Astrocyte (in vitro differentiated cells and primary cell): ENCODE measurements around the gene SLC4A5. TPM values are rescaled to one million over a fixed set of nuclear protein-coding genes. Genes with fewer than 3 reads are reported as not detected.

Experiments used
- DNase-seq: peaks from one replicate; pipeline ENCODE4 v3.0.0-alpha.2; 2010; ENCODE audit warnings: low read depth
- FAIRE-seq: peaks from 2 replicates; lab custom pipeline; 2011; peaks lifted over from hg19 to GRCh38; lab: Jason Lieb, UNC
- H2AFZ ChIP-seq: 2 replicates; pipeline ENCODE4 v1.6.0; 2012; ENCODE audit warnings: low read depth, low read length, inconsistent platforms
- H3K27ac ChIP-seq: 2 replicates; pipeline ENCODE4 v1.5.1; 2011; ENCODE audit warnings: low read depth, low read length, inconsistent platforms
- H3K27me3 ChIP-seq: 2 replicates; pipeline ENCODE4 v1.6.0; 2011; ENCODE audit warnings: low read length, inconsistent platforms; ENCODE audit not compliant: insufficient read depth
- H3K36me3 ChIP-seq: 2 replicates; pipeline ENCODE4 v1.5.1; 2011; ENCODE audit warnings: low read length, inconsistent platforms; ENCODE audit not compliant: insufficient read depth
- H3K4me1 ChIP-seq: 2 replicates; pipeline ENCODE4 v1.5.1; 2011; ENCODE audit warnings: low read length, inconsistent platforms; ENCODE audit not compliant: insufficient read depth
- H3K4me2 ChIP-seq: 2 replicates; pipeline ENCODE4 v1.6.0; 2012; ENCODE audit warnings: low read length, inconsistent platforms
- H3K4me3 ChIP-seq: 2 replicates; pipeline ENCODE4 v1.5.1; 2011; ENCODE audit warnings: low read depth, mild to moderate bottlenecking, low read length, inconsistent platforms; ENCODE audit not compliant: insufficient read depth
- H3K79me2 ChIP-seq: 2 replicates; pipeline ENCODE4 v1.6.0; 2012; ENCODE audit warnings: mild to moderate bottlenecking, low read length, inconsistent platforms; ENCODE audit not compliant: insufficient read depth
- H3K9ac ChIP-seq: 2 replicates; pipeline ENCODE4 v1.6.0; 2012; ENCODE audit warnings: mild to moderate bottlenecking, low read length, inconsistent platforms
- H3K9me3 ChIP-seq: 2 replicates; pipeline ENCODE4 v1.5.1; 2012; ENCODE audit warnings: low read depth, mild to moderate bottlenecking, low read length, inconsistent platforms; ENCODE audit not compliant: insufficient read depth
- H4K20me1 ChIP-seq: 2 replicates; pipeline ENCODE4 v1.6.0; 2012; ENCODE audit warnings: low read length, inconsistent platforms; ENCODE audit not compliant: insufficient read depth
- H3K27ac Mint-ChIP-seq: one replicate; pipeline ENCODE4 v1.8.0; 2021; ENCODE audit warnings: mild to moderate bottlenecking, mixed read lengths; ENCODE audit not compliant: unreplicated experiment
- H3K27me3 Mint-ChIP-seq: one replicate; pipeline ENCODE4 v1.8.0; 2021; ENCODE audit warnings: low read depth, mixed read lengths; ENCODE audit not compliant: unreplicated experiment
- H3K36me3 Mint-ChIP-seq: one replicate; pipeline ENCODE4 v1.8.0; 2021; ENCODE audit warnings: low read depth, mixed read lengths; ENCODE audit not compliant: unreplicated experiment
- H3K4me1 Mint-ChIP-seq: one replicate; pipeline ENCODE4 v1.8.0; 2021; ENCODE audit warnings: low read depth, mixed read lengths; ENCODE audit not compliant: unreplicated experiment
- H3K4me3 Mint-ChIP-seq: one replicate; pipeline ENCODE4 v1.8.0; 2021; ENCODE audit warnings: mild to moderate bottlenecking, moderate library complexity, mixed read lengths; ENCODE audit not compliant: unreplicated experiment
- H3K9me3 Mint-ChIP-seq: one replicate; pipeline ENCODE4 v1.8.0; 2021; ENCODE audit warnings: mild to moderate bottlenecking, mixed read lengths; ENCODE audit not compliant: unreplicated experiment
- EZH2 ChIP-seq: IDR thresholded peaks from 2 replicates; pipeline ENCODE4 v1.6.1; 2012; ENCODE audit warnings: mild to moderate bottlenecking, low read length, inconsistent platforms; ENCODE audit not compliant: insufficient read depth
- total RNA-seq: library from RNA; stranded (reverse); gene quantifications from 2 replicates; pipeline ENCODE4 v1.2.1, GENCODE V29; 2021
- TF ChIP-seq, protein P1 (sequence below): IDR thresholded peaks from 2 replicates; pipeline ENCODE4 v1.5.1; 2011; ENCODE audit warnings: low read depth, mild to moderate bottlenecking, inconsistent platforms, low read length, moderate library complexity; ENCODE audit not compliant: insufficient read depth

SLC4A5 gene
- total RNA-seq, 1 donor from 2014 or later = 0.41 TPM

DNA sequence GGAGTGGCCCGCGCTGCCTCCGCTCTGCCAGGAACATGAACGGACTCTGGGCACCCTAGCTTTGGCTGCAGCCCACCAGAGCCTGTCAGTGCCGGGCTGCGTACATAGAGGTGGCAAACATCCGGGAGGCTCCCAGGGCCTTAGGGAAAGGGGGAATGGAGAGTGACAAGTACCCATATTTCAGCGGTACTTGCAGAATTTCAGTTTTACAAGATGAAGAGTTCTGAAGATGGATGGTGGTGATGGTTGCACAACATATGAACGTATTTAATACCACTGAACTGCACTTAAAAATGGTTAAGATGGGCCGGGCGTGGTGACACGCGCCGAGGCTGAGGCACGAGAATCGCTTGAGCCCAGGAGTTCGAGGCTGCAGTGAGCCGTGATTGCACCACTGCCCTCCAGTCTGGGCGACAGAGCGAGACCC, 143.9 kb downstream of the SLC4A5 start:
- Histone ChIP-seq H3K4me2 (peak overlapping the region; percentile 83), H3K36me3 (no peaks in the 10 kb centered on the region), H3K79me2 (peaks cover 58% of the 10 kb centered on the region), H4K20me1 (peaks cover 46% of the 10 kb centered on the region), H3K4me1 (peaks cover 11% of the 10 kb centered on the region), H3K9ac (peak overlapping the region; percentile 93), H3K27ac (peak overlapping the region; percentile 91), H3K27me3 (no peaks in the 10 kb centered on the region), H2AFZ (peak overlapping the region; percentile 74), H3K4me3 (peak overlapping the region; percentile 83), H3K9me3 (no peaks in the 10 kb centered on the region)
- peaks cover 9% of the 10 kb centered on the region for H3K4me1 Mint-ChIP-seq
- H3K27me3 Mint-ChIP-seq = no peaks in the 10 kb centered on the region
- FAIRE-seq (no peak), DNase-seq (no peak)
- H3K4me3 Mint-ChIP-seq = peak overlapping the region; percentile 95
- H3K36me3 Mint-ChIP-seq = peaks cover 6% of the 10 kb centered on the region
- no peaks in the 10 kb centered on the region for H3K9me3 Mint-ChIP-seq
- H3K27ac Mint-ChIP-seq = peak overlapping the region; percentile 93
- TF ChIP-seq, protein P1, sequence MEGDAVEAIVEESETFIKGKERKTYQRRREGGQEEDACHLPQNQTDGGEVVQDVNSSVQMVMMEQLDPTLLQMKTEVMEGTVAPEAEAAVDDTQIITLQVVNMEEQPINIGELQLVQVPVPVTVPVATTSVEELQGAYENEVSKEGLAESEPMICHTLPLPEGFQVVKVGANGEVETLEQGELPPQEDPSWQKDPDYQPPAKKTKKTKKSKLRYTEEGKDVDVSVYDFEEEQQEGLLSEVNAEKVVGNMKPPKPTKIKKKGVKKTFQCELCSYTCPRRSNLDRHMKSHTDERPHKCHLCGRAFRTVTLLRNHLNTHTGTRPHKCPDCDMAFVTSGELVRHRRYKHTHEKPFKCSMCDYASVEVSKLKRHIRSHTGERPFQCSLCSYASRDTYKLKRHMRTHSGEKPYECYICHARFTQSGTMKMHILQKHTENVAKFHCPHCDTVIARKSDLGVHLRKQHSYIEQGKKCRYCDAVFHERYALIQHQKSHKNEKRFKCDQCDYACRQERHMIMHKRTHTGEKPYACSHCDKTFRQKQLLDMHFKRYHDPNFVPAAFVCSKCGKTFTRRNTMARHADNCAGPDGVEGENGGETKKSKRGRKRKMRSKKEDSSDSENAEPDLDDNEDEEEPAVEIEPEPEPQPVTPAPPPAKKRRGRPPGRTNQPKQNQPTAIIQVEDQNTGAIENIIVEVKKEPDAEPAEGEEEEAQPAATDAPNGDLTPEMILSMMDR = no peak
- TF ChIP-seq EZH2 = no peak

DNA sequence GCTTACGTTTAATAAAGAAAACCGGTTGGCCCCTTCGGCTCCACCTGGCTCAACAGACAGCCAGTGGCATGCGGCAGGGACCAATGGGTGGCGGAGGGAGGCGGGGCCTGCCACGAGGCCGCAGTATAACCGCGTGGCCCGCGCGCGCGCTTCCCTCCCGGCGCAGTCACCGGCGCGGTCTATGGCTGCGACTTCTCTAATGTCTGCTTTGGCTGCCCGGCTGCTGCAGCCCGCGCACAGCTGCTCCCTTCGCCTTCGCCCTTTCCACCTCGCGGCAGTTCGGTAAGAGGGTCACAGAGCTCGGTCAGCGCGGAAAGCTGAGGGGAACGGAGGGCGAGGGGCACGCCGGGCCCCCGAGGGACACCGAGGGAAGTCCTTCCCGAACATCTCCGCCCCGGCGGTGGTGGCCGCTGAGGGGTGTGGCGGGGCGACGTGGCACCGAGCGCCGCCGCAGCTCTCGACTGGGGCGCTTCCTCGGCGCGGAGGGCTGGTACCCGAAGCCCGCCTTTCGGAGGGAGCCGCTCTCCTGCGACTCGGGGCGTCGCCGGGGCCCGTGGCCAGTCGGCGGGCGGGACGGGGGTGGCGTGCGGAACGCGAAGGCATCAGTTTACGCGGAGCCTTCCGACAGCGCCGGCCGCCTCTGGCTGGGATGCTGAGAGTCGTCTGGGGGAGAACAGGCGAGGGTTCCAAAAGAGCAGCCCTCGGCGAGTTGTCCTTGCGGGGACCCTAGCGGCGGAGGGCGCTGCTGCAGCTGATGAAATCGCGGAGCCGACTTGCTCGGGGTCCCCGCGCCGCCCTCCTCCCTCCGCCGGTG, 144.5 kb downstream of the SLC4A5 start, which contains the start of gene MTHFD2:
Gene MTHFD2 (plus strand): TSS at position 155 of the 814 bp plus-strand sequence. CDS start 27 bp downstream, at position 182.
- peak within 1 kb of the TSS; percentile 100 for H3K27ac Mint-ChIP-seq
- Histone ChIP-seq H3K4me3 (peak within 1 kb of the TSS; percentile 83), H2AFZ (peak within 1 kb of the TSS; percentile 74)

More for the DNA sequence above, 144.5 kb downstream of the SLC4A5 start, which contains the start of gene MTHFD2:
- Histone ChIP-seq H3K36me3 (no peaks in the 10 kb centered on the region), H3K4me2 (peak within 1 kb of the TSS; percentile 83), H3K27ac (peak within 1 kb of the TSS; percentile 91), H3K27me3 (no peaks in the 10 kb centered on the region), H3K4me1 (peaks cover 11% of the 10 kb centered on the region), H4K20me1 (peaks cover 41% of the 10 kb centered on the region), H3K79me2 (peaks cover 52% of the 10 kb centered on the region), H3K9ac (peak within 1 kb of the TSS; percentile 93), H3K9me3 (no peaks in the 10 kb centered on the region)
- TF ChIP-seq, protein P1 = peak; percentile 40
- TF ChIP-seq EZH2 = no peak
- DNase-seq (peak; percentile 76), FAIRE-seq (no peak)
- peaks cover 6% of the 10 kb centered on the region for H3K36me3 Mint-ChIP-seq
- no peaks in the 10 kb centered on the region for H3K27me3 Mint-ChIP-seq
- H3K4me3 Mint-ChIP-seq = peak within 1 kb of the TSS; percentile 98
- H3K9me3 Mint-ChIP-seq = no peaks in the 10 kb centered on the region
- H3K4me1 Mint-ChIP-seq = peaks cover 9% of the 10 kb centered on the region
